RWPE2 (cell line): ENCODE data around the gene CTDSP2.
"Not testable (repeated sequence)": the region's sequence is repeated elsewhere in the genome, so short reads cannot be mapped to it uniquely, and the experiment has no call there.

Experiments
- ATAC-seq: fragments of 200-7000 bp; cut with Tn5 transposase; 3 replicates; pipeline ENCODE4 v1.9.1; 2021; ENCODE audit warnings: low read depth
- DNase-seq: peaks from one replicate; pipeline ENCODE4 v3.0.0-alpha.2; 2020; ENCODE audit warnings: low spot score
- H3K27ac ChIP-seq: fragments of 450-650 bp; 2 replicates; pipeline ENCODE4 v1.5.1; 2017; ENCODE audit warnings: mild to moderate bottlenecking; ENCODE audit not compliant: poor library complexity, severe bottlenecking
- H3K27me3 ChIP-seq: fragments of 250-450 bp; sonication (Bioruptor Pico); 2 replicates; pipeline ENCODE4 v1.5.1; 2021; ENCODE audit warnings: mild to moderate bottlenecking, moderate library complexity; ENCODE audit not compliant: insufficient read depth, poor library complexity, severe bottlenecking
- H3K36me3 ChIP-seq: fragments of 250-450 bp; sonication (Bioruptor Pico); 2 replicates; pipeline ENCODE4 v1.5.1; 2020; ENCODE audit warnings: low read depth, mild to moderate bottlenecking, moderate library complexity
- H3K4me1 ChIP-seq: fragments of 250-450 bp; sonication (Bioruptor Pico); 2 replicates; pipeline ENCODE4 v1.5.1; 2021; ENCODE audit warnings: mild to moderate bottlenecking, moderate library complexity; ENCODE audit not compliant: insufficient read depth, poor library complexity, severe bottlenecking
- H3K4me3 ChIP-seq: fragments of 250-450 bp; sonication (Bioruptor Pico); 2 replicates; pipeline ENCODE4 v1.5.1; 2021; ENCODE audit warnings: mild to moderate bottlenecking, moderate library complexity; ENCODE audit not compliant: severe bottlenecking
- H3K9me3 ChIP-seq: fragments of 250-450 bp; sonication (Bioruptor Pico); 2 replicates; pipeline ENCODE4 v1.5.1; 2021; ENCODE audit warnings: mild to moderate bottlenecking, moderate library complexity; ENCODE audit not compliant: severe bottlenecking
- CTCF ChIP-seq: fragments of 450-650 bp; IDR thresholded peaks from one replicate; pipeline ENCODE4 v1.5.1; 2017; ENCODE audit warnings: mild to moderate bottlenecking, moderate library complexity; ENCODE audit not compliant: poor library complexity, severe bottlenecking

The CTDSP2 gene

GRCh38 chr12:57823131-57823907 lies 23.2 kb downstream of the CTDSP2 start:
- no peak overlapping the region for H3K27ac ChIP-seq
- ATAC-seq: no peak
- H3K4me1 ChIP-seq: no peaks in the 10 kb centered on the region
- no peaks in the 10 kb centered on the region for H3K27me3 ChIP-seq
- H3K4me3 ChIP-seq: no peak overlapping the region
- no peak for TF ChIP-seq CTCF
- H3K36me3 ChIP-seq: peaks cover 57% of the 10 kb centered on the region
- H3K9me3 ChIP-seq: no peaks in the 10 kb centered on the region
- DNase-seq: no peak

- H3K4me1 ChIP-seq: no peaks in the 10 kb centered on the region
- ATAC-seq (no peak), DNase-seq (no peak)
- H3K4me3 ChIP-seq: no peak overlapping the region
- H3K27ac ChIP-seq: no peak overlapping the region
- TF ChIP-seq CTCF: no peak
- H3K9me3 ChIP-seq: no peaks in the 10 kb centered on the region
- peaks cover 50% of the 10 kb centered on the region for H3K36me3 ChIP-seq
- H3K27me3 ChIP-seq: no peaks in the 10 kb centered on the region
These were observed 24.0 kb downstream of the CTDSP2 start for GRCh38 chr12:57822392-57823130.

DNA sequence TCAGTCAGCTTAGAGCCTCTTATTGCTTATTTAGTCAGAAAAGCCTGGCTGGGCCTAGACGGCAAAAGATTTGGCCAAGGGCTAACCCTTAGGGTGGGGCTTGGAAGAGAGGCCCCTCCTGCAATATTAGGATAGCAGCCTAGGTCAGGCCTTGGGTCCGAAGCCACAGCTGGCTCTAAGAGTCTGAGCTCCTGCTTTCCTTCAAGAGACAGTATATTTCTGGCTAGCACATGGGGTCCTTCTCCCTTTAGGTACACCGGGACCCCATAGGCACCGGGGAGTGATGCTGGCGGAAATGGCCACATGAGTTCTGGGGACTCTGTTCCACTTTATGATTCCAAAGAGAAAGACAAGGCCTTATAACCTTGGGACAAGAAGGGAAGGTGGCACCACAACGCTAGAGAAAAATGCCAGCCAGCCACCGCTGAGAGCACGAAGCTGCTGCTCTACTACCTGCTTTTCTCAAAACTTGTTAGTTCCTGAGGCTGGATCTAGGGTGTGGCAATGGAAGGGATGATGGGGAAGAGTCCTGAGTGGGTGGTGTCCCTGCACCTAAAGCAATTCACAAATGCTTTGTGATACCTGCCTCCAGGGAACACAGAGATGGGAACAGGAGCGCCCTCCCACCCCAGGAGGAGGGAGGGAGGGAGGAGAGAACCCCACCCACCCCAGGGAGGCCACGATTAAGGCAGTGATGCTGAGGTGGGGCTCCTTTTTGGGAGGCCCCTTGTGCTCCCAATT lies 24.9 kb downstream of the CTDSP2 start:
- H3K36me3 ChIP-seq: peaks cover 41% of the 10 kb centered on the region

DNA sequence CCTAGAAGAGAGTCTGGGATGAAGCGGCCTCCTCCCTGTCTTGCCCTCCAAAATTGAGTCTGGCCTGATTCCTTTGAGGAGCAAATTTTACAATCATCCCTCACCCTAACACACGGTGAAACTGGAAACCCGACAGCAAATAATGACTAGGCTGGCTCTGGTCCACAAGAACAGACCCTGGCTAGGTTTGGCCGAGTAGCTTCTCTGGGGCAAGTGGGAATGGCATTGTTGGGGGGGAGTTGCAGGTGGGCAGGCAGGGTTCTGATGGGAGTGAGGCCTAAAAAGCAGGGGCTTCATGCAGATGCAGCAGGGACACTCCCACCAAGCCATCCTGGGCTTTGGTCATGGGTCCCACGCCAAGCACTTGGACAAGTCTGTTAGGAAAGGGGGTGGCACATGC lies 25.5 kb downstream of the CTDSP2 start:
- not testable (repeated sequence) for H3K27me3 ChIP-seq, H3K27ac ChIP-seq, DNase-seq, ATAC-seq, H3K9me3 ChIP-seq, H3K4me3 ChIP-seq, H3K4me1 ChIP-seq
- H3K36me3 ChIP-seq: peaks cover 34% of the 10 kb centered on the region

More for the DNA sequence above, 24.9 kb downstream of the CTDSP2 start:
- Histone ChIP-seq H3K9me3 (no peaks in the 10 kb centered on the region), H3K4me1 (no peaks in the 10 kb centered on the region), H3K27ac (no peak overlapping the region), H3K27me3 (no peaks in the 10 kb centered on the region), H3K4me3 (no peak overlapping the region)
- DNase-seq: no peak
- no peak for TF ChIP-seq CTCF
- ATAC-seq: no peak

GRCh38 chr12:57820119-57820518 lies 26.4 kb downstream of the CTDSP2 start:
- ATAC-seq, H3K27me3 ChIP-seq, H3K27ac ChIP-seq, DNase-seq, H3K4me1 ChIP-seq, H3K4me3 ChIP-seq, H3K9me3 ChIP-seq: not testable (repeated sequence)
- peaks cover 25% of the 10 kb centered on the region for H3K36me3 ChIP-seq

DNA sequence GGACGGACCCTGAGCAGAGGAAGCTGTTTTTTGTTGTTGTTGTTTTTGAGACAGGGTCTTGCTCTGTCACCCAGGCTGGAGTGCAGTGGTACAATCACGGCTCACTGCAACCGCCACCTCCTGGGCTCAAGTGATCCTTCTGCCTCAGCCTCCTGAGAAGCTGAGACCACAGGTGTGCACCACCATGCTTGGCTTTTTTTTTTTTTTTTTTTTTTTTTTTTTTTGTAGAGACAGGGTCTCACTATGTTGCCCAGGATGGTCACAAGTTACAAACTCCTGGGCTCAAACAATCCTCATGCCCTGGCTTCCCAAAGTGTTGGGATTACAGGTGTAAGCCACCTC lies 28.6 kb downstream of the CTDSP2 start:
- H3K27ac ChIP-seq: not testable (repeated sequence)

More for the DNA sequence above, 28.6 kb downstream of the CTDSP2 start:
- not testable (repeated sequence) for H3K4me3 ChIP-seq, ATAC-seq, H3K27me3 ChIP-seq, DNase-seq, H3K9me3 ChIP-seq, H3K36me3 ChIP-seq, H3K4me1 ChIP-seq
